IPS-NIHi11 (cell line): ENCODE data around the gene IFNA14.
"Not testable (repeated sequence)": the region's sequence is repeated elsewhere in the genome, so short reads cannot be mapped to it uniquely, and the experiment has no call there.

ENCODE experiments used
- DNase-seq: peaks from one replicate; pipeline ENCODE4 v3.0.0; 2012; ENCODE audit warnings: mixed read lengths, low spot score

Gene IFNA14

DNA sequence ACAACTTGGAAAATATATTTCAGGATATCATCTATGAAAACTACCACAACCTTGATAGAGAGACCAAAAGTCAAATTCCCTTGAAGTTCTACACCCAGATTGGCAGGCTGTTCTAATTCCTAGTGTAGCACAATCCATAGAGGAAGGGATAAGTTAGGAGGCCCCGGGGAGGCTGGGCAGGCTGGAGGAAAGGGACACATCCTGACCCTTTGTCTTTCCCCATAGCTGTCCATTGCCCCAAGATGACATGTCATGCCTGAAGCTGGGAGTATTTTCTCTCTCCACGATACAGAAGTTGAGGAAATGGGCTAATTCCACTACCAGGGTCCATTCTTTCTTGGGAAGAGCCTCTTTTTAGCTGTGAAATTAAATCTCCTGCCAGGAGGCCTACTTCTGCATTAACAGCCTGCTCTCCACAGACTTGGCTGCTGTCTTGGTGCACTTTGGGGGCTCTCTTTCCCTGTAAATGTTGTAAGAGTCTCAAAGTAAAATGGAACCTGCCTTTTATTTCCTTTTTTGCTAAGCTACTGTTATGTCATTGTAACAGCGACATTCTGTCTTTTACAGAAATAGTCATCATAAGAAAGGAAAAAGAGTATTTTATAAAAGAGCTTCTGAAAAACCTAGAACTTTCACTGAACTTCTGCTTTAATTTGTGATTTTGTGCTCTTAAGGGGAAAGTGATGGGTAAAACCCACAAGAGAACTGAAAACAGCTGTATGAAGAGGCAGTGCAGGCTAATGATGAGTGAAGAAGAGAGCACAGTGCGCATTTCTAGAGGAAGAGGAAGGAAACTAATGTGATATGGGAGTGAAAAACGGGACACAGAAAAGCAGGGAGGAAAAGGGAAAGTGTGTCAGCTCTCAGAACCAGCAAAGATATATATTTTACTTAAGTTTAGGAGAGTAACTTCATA is 26.1 kb downstream of the IFNA14 start:
- peak; percentile 13 for DNase-seq

GRCh38 chr9:21212160-21212559 is 27.6 kb downstream of the IFNA14 start:
- DNase-seq = not testable (repeated sequence)

- not testable (repeated sequence) for DNase-seq
These were observed 29.0 kb downstream of the IFNA14 start for GRCh38 chr9:21210782-21211181.

DNA sequence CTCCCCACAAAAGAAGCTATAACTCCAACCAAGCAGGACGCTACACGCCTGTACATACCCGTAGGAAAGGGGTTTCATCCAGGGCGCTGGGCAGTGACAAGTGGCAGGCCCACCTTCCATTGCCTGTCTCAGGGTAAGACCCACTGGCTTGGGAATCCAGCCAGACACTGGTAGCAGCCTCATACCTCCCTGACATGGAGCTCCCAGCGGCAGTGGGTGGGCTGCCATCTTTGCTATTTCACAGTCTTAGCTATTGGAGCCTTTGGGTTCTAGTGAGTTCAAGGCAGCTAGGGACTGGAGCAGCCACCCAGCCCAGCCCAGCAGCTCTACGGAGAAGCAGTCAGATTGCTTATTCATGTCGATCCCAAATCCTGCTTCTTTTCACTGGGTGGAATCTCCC is 29.5 kb downstream of the IFNA14 start:
- no peak for DNase-seq

DNA sequence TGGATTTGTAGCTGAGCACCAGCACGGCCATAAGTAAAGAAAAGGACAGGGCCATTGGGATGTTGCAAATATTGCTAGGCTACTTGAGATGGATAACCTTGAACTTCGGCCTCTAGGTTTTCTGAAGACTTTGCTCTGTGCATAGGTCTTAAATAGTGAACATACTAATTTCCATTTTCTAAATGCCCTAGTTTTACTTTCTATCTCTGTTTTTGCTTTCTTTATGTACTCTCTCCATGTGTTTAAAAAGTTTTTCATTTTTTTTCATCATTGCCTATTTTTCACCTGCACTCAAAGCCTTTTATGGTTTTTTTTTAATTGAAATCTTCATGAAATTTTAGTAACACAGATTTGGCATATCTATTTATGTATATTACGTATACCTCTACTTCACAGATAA is 32.8 kb downstream of the IFNA14 start, which contains the start of gene IFNA10:
IFNA10 (minus strand) TSS at position 101 of the 400 bp plus-strand sequence; CDS start at position 55, 46 bp downstream.
- DNase-seq = not testable (repeated sequence)

DNA sequence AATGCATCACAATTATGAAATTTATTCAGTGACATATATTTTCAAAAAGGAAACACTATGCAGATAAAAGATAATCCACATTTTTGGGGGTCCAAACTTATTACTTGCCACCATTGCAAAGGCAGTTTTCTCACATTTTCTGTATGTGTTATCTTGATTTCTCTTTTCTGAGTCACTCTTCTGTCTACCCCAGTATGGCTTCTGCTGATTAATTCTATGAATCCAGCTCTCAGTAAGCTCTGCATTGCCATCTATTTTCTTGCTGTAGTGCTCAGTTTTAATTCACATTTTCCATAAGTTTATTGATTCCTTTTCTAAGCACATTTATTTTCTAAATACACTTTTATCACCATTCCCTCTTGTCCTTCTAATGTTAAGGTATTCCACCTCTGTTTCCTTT is 34.6 kb downstream of the IFNA14 start:
- DNase-seq = no peak

- DNase-seq = not testable (repeated sequence)
These were observed 37.7 kb downstream of the IFNA14 start, which contains the start of gene IFNA7 for GRCh38 chr9:21202105-21202504. Gene IFNA7, minus strand, starts transcription at chr9:21202205. Its CDS starts 40 bp downstream, at chr9:21202165.

- DNase-seq = not testable (repeated sequence)
These were observed 44.7 kb downstream of the IFNA14 start for GRCh38 chr9:21194867-21195776.
